Liver (tissue), 3 donors: Measurements from ENCODE around the gene PTPRN2.

Source experiments
- CTCF ChIP-seq: fragments of 150-350 bp; IDR thresholded peaks from 2 replicates; pipeline ENCODE4 v1.5.1; 2017; ENCODE audit warnings: improper control_type of control experiment, low read depth, low read length; ENCODE audit not compliant: missing input control
- GABPA ChIP-seq, 2 donors: IDR thresholded peaks in 1 of 2; conservative IDR thresholded peaks in 1 of 2; 2 replicates each; pipeline ENCODE4 v1.6.1; 2016; ENCODE audit warnings: antibody characterized with exemption in 2 of 2, mild to moderate bottlenecking in 1 of 2, moderate library complexity in 1 of 2
- JUND ChIP-seq, 2 donors: IDR thresholded peaks; 2 replicates each; pipeline ENCODE4 v1.6.1; 2016; ENCODE audit warnings: antibody characterized with exemption in 2 of 2
- MAX ChIP-seq: IDR thresholded peaks from 2 replicates; pipeline ENCODE4 v1.6.1; 2016; ENCODE audit warnings: antibody characterized with exemption
- RXRA ChIP-seq, 2 donors: IDR thresholded peaks; 2 replicates each; pipeline ENCODE4 v1.6.1; 2017 to 2018; ENCODE audit warnings: antibody characterized with exemption in 2 of 2, mild to moderate bottlenecking in 1 of 2
- YY1 ChIP-seq: IDR thresholded peaks from 2 replicates; pipeline ENCODE4 v1.6.1; 2016; ENCODE audit warnings: antibody characterized with exemption, mild to moderate bottlenecking
- TF ChIP-seq, protein P1 (sequence below): IDR thresholded peaks from 2 replicates; pipeline ENCODE4 v1.6.1; 2016; ENCODE audit warnings: antibody characterized with exemption, mild to moderate bottlenecking
- donor health status: healthy.
- donor health status: healthy.

DNA sequence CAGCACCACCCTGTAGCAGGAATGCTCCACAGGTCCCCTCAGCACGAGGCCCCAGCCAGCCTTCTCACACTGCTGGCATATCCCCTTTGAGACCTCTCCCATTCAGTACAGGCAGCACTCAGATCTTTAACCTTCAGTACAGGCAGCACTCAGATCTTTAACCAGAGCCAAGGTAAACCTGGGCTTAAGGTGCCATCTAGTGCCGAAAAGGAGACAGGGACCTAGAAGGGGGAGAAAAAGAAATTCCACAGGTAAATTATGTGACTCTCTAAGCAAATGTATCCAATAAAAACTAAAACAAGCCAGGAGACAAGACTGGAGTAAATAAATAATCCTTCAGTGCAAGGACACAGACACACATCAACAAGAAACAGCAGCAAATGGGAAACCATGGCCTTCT, 358.6 kb downstream of the PTPRN2 start:
- TF ChIP-seq JUND (IDR thresholded peaks at IDR 0.05) (no peak), CTCF (no peak), MAX (no peak), YY1 (no peak), GABPA (IDR thresholded peaks at IDR 0.05 in 1 of 2, conservative IDR thresholded peaks at IDR 0.05 in 1 of 2) (no peak), RXRA (IDR thresholded peaks at IDR 0.05) (no peak)
- TF ChIP-seq, protein P1, sequence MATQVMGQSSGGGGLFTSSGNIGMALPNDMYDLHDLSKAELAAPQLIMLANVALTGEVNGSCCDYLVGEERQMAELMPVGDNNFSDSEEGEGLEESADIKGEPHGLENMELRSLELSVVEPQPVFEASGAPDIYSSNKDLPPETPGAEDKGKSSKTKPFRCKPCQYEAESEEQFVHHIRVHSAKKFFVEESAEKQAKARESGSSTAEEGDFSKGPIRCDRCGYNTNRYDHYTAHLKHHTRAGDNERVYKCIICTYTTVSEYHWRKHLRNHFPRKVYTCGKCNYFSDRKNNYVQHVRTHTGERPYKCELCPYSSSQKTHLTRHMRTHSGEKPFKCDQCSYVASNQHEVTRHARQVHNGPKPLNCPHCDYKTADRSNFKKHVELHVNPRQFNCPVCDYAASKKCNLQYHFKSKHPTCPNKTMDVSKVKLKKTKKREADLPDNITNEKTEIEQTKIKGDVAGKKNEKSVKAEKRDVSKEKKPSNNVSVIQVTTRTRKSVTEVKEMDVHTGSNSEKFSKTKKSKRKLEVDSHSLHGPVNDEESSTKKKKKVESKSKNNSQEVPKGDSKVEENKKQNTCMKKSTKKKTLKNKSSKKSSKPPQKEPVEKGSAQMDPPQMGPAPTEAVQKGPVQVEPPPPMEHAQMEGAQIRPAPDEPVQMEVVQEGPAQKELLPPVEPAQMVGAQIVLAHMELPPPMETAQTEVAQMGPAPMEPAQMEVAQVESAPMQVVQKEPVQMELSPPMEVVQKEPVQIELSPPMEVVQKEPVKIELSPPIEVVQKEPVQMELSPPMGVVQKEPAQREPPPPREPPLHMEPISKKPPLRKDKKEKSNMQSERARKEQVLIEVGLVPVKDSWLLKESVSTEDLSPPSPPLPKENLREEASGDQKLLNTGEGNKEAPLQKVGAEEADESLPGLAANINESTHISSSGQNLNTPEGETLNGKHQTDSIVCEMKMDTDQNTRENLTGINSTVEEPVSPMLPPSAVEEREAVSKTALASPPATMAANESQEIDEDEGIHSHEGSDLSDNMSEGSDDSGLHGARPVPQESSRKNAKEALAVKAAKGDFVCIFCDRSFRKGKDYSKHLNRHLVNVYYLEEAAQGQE = no peak
